SJCRH30 (cell line): ENCODE measurements around the gene ABHD8. TPM values are rescaled to one million over a fixed set of nuclear protein-coding genes. Genes with fewer than 3 reads are reported as not detected.
"Not testable (repeated sequence)": the region's sequence is repeated elsewhere in the genome, so short reads cannot be mapped to it uniquely, and the experiment has no call there.

Experiments used
- DNase-seq, 2 experiments: peaks; one replicate each; pipeline ENCODE4 v3.0.0-alpha.2; 2015 to 2020
- H3K27ac ChIP-seq: fragments of 250-450 bp; sonication (Bioruptor Pico); 2 replicates; pipeline ENCODE4 v1.5.1; 2020; ENCODE audit warnings: mild to moderate bottlenecking, moderate library complexity
- H3K27me3 ChIP-seq: fragments of 250-450 bp; sonication (Bioruptor Pico); 2 replicates; pipeline ENCODE4 v1.5.1; 2020; ENCODE audit warnings: mild to moderate bottlenecking, moderate library complexity
- H3K36me3 ChIP-seq: fragments of 250-450 bp; sonication (Bioruptor Pico); 2 replicates; pipeline ENCODE4 v1.5.1; 2020; ENCODE audit warnings: mild to moderate bottlenecking, moderate library complexity
- H3K4me1 ChIP-seq: fragments of 250-450 bp; sonication (Bioruptor Pico); 2 replicates; pipeline ENCODE4 v1.5.1; 2020; ENCODE audit warnings: mild to moderate bottlenecking, moderate library complexity
- H3K4me3 ChIP-seq: fragments of 250-450 bp; sonication (Bioruptor Pico); 2 replicates; pipeline ENCODE4 v1.5.1; 2020; ENCODE audit warnings: mild to moderate bottlenecking, moderate library complexity
- H3K9me3 ChIP-seq: fragments of 250-450 bp; sonication (Bioruptor Pico); replicated peaks from 2 replicates; pipeline ENCODE4 v1.5.1; 2020; ENCODE audit warnings: mild to moderate bottlenecking, moderate library complexity
- total RNA-seq: library from RNA; depleted of rRNA; stranded (reverse); fragments of >200 nt; shearing (Covaris generic); gene quantifications from 2 replicates; pipeline ENCODE4 v1.2.3, GENCODE V29; 2014

ABHD8 gene
- total RNA-seq, 1 experiment from 2014 or later: 26.4 TPM

GRCh38 chr19:17283504-17283996 is 19.7 kb downstream of the ABHD8 start:
- Histone ChIP-seq H3K27ac (no peak overlapping the region), H3K4me1 (no peaks in the 10 kb centered on the region), H3K27me3 (no peaks in the 10 kb centered on the region), H3K36me3 (peaks cover 5% of the 10 kb centered on the region; the same call in 1 of the 2 replicates), H3K9me3 (no peaks in the 10 kb centered on the region; the same call in 1 of the 2 replicates), H3K4me3 (no peak overlapping the region)
- DNase-seq: no peak

- no peak overlapping the region for H3K27ac ChIP-seq
- no peaks in the 10 kb centered on the region; the same call in 1 of the 2 replicates for H3K9me3 ChIP-seq
- no peaks in the 10 kb centered on the region for H3K27me3 ChIP-seq
- peak; percentile 90 to 91 for DNase-seq
- H3K36me3 ChIP-seq: peaks cover 11% of the 10 kb centered on the region
- no peaks in the 10 kb centered on the region for H3K4me1 ChIP-seq
- no peak overlapping the region for H3K4me3 ChIP-seq
These were observed 20.6 kb downstream of the ABHD8 start for GRCh38 chr19:17282488-17283125.

DNA sequence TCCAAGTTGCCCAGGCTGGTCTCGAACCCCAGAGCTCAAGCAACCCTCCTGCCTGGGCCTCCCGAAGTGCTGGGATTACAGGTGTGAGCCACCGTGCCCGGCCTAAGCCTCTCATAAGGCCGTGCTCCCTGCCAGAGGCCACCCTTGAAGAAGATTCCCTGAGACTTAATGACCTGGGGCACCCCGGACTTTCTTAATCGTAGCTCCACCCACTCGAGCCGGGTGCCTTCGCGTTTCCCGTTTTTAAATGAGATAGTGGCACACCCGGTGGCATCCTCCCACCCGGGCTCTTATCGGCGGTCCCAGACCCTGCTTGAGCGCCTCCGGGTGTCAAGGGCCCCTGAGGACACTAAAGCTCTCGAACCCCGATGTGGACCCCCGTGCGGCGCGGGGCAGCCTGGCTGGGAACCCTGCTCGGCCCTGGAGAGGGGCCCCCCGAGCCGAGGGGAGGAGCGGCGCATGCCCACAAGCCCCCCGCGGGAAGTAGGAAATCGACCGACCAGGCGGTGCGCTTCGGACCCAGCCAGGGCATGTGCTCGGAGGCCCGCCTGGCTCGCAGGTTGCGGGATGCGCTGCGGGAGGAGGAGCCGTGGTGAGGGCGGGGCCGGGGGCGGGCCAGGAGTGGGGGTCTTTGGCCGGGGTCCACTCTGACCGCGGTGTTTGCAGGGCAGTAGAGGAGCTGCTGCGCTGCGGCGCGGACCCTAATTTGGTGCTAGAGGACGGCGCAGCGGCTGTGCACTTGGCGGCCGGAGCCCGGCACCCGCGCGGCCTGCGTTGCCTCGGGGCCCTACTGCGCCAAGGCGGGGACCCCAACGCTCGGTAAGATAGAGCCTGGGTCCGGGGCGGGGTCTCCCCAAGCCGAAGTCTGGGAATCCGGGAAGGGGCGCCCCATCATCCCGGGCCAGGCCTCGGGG is 21.6 kb downstream of the ABHD8 start, which contains the start of gene ANKLE1:
TSS of gene ANKLE1 (plus strand) at position 511 of the 914 bp plus-strand sequence. CDS start at position 531, 20 bp downstream.
- Histone ChIP-seq H3K27me3 (no peaks in the 10 kb centered on the region), H3K36me3 (peaks cover 18% of the 10 kb centered on the region), H3K27ac (no peak within 1 kb of the TSS), H3K4me3 (no peak within 1 kb of the TSS), H3K4me1 (no peaks in the 10 kb centered on the region), H3K9me3 (no peaks in the 10 kb centered on the region; the same call in 1 of the 2 replicates)
- DNase-seq: no peak

GRCh38 chr19:17279436-17279835 is 23.8 kb downstream of the ABHD8 start:
- H3K27me3 ChIP-seq: no peaks in the 10 kb centered on the region
- no peak overlapping the region for H3K27ac ChIP-seq
- H3K4me1 ChIP-seq: no peaks in the 10 kb centered on the region
- no peaks in the 10 kb centered on the region for H3K9me3 ChIP-seq
- no peak for DNase-seq
- no peak overlapping the region for H3K4me3 ChIP-seq
- peaks cover 31% of the 10 kb centered on the region for H3K36me3 ChIP-seq

- DNase-seq: no peak
- H3K9me3 ChIP-seq: no peaks in the 10 kb centered on the region
- no peak overlapping the region for H3K27ac ChIP-seq
- H3K27me3 ChIP-seq: no peaks in the 10 kb centered on the region
- H3K4me3 ChIP-seq: no peak overlapping the region
- no peaks in the 10 kb centered on the region for H3K4me1 ChIP-seq
- H3K36me3 ChIP-seq: peaks cover 50% of the 10 kb centered on the region
These were observed 27.6 kb downstream of the ABHD8 start for GRCh38 chr19:17275441-17276175.

DNA sequence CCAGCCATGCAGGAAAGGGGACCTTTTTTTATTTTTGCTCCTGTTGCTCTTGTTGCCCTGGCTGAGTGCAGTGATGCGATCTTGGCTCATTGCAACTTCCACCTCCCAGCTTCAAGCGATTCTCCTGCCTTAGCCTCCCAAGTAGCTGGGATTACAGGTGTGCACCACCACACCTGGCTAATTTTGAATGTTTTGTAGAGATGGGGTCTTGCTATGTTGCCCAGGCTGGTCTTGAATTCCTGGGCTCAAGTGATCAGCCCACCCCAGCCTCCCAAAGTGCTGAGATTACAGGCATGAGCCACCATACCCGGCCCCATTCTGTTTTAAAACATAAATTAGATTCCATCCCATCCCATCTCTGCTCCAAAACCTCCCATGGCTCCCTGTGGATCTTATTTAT is 28.3 kb downstream of the ABHD8 start:
- not testable (repeated sequence) for H3K27ac ChIP-seq, H3K4me1 ChIP-seq, H3K4me3 ChIP-seq, H3K27me3 ChIP-seq, H3K9me3 ChIP-seq, DNase-seq
- H3K36me3 ChIP-seq: peaks cover 50% of the 10 kb centered on the region

- H3K4me1 ChIP-seq: no peaks in the 10 kb centered on the region
- no peak overlapping the region; the same call in 1 of the 2 replicates for H3K27ac ChIP-seq
- H3K27me3 ChIP-seq: no peaks in the 10 kb centered on the region
- H3K9me3 ChIP-seq: no peaks in the 10 kb centered on the region
- peaks cover 15% of the 10 kb centered on the region for H3K36me3 ChIP-seq
- no peak for DNase-seq
- H3K4me3 ChIP-seq: no peak overlapping the region
These were observed 34.5 kb downstream of the ABHD8 start for GRCh38 chr19:17268754-17269153.

DNA sequence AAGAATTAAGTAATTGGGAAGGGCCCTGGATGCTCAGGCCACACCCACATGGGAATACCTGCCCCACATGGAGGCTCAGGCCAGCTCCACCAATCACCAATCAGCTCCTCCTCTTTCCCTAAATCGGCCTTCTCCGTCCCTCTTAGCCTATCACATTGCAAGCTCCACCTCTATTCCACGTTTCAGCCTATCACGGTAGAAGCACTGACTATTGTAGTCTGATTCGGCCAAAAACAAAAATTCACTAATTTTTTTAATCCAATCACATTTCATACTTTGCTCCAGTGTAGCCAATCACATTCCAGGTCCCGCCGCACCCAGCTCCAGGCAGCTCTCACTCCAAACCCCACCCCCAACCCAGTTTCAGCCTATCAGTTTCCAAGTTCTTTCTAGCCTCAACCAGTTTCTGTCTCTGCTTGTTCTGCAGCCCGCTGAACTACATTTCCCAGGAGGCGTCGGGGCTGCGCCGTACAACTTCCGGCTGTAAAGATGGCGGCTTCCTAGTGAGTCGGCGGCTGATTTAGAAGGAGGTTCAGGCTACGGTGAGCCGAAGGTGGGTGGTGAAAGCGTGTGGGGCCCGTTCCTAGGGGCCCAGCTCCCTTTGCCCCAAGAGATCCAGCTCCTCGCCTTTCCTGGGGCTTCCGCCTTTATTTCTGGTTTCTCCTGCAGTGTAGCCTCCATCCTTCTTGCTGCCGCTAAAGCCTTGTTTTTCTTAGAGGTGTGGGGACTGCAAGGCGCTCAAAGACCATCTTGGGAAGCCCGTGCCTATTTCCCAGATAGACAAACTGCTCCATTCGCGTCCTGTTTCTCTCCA is 36.0 kb downstream of the ABHD8 start, which contains the start of gene BABAM1:
TSS of gene BABAM1 (plus strand) at position 469 of the 814 bp plus-strand sequence. CDS start 1,364 bp downstream, outside the sequence.
- Histone ChIP-seq H3K4me1 (no peaks in the 10 kb centered on the region), H3K36me3 (peaks cover 10% of the 10 kb centered on the region), H3K9me3 (no peaks in the 10 kb centered on the region), H3K4me3 (peak within 1 kb of the TSS; percentile 74), H3K27ac (peak within 1 kb of the TSS; percentile 49), H3K27me3 (no peaks in the 10 kb centered on the region)
- DNase-seq: peak; percentile 99 to 100

- Histone ChIP-seq H3K27ac (no peak overlapping the region), H3K4me3 (no peak overlapping the region), H3K4me1 (no peaks in the 10 kb centered on the region), H3K9me3 (no peaks in the 10 kb centered on the region), H3K36me3 (peaks cover 9% of the 10 kb centered on the region), H3K27me3 (no peaks in the 10 kb centered on the region)
- DNase-seq: no peak
These were observed 36.6 kb downstream of the ABHD8 start for GRCh38 chr19:17266589-17266974.

DNA sequence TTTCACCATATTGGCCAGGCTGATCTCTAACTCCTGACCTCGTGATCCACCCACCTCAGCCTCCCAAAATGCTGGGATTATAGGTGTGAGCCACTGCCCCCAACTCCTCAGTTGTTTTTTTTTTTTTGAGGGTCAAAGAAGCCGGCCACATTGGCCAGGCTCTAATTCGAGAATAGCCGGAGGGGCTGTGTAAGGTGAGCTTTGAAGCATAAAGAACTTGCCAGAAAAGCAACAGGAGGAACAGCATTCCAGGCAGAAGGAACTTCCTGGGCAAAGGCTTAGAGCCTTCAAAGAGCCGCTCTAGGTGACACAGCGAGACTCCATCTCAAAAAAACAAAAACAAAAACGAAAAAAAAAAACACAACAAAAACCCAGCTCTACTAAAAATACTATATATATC is 37.2 kb downstream of the ABHD8 start:
- peaks cover 4% of the 10 kb centered on the region for H3K36me3 ChIP-seq
- no peaks in the 10 kb centered on the region for H3K27me3 ChIP-seq
- no peaks in the 10 kb centered on the region for H3K9me3 ChIP-seq
- DNase-seq: no peak
- H3K27ac ChIP-seq: no peak overlapping the region
- H3K4me3 ChIP-seq: no peak overlapping the region
- H3K4me1 ChIP-seq: no peaks in the 10 kb centered on the region

- Histone ChIP-seq H3K27me3 (no peaks in the 10 kb centered on the region), H3K9me3 (peaks cover 7% of the 10 kb centered on the region), H3K4me3 (no peak within 1 kb of the TSS), H3K4me1 (no peaks in the 10 kb centered on the region), H3K27ac (no peak within 1 kb of the TSS), H3K36me3 (peaks cover 3% of the 10 kb centered on the region; the same call in 1 of the 2 replicates)
- DNase-seq: no peak
These were observed 38.6 kb downstream of the ABHD8 start, which contains the start of gene USHBP1 for GRCh38 chr19:17264641-17264979. Gene USHBP1 (minus strand): TSS chr19:17264745. CDS start chr19:17264299, 446 bp downstream.

DNA sequence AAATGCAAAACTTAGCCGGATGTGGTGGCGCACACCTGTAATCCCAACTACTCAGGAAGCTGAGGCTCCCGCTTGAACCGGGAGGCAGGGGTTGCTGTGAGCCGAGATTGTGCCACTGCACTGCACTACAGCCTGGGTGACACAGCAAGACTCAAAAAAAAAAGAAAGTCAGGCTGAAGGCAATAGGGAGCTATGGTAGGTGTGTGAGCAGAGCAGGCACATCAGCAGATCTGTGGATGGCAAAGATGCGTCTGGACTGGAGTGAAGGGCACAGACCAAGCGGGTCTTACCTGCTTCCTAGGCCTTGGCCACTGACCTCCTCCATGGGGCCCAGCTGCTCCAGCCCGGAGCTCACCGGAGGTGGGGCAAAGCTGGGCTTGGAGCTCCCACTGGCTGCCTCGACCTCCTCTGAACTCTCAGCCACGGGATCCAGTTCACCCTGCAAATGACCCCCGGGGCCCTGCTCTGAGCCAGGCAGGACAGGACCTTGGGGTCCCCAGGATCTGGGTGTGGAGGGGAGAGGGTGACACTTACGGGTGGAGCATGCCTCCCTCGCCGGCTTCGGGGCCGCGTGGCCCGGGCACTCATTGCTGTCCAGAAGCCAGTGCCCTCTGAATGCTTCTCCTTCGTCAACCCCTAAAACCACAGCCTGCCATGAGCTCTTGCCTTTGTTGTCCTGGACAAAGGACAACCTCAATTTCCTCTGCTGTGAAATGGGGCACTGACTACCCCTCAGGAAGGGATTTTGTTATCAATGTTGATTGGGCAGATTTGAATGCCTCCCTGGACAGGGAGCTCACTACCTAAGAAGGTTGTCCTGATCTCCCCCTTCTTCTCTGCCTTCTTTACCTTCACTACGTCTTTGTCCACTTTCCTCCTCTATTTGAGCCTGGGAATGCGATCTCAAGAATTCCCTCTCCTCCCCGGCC is 39.2 kb downstream of the ABHD8 start:
- no peaks in the 10 kb centered on the region for H3K4me1 ChIP-seq
- H3K36me3 ChIP-seq: no peaks in the 10 kb centered on the region
- H3K27me3 ChIP-seq: no peaks in the 10 kb centered on the region
- H3K27ac ChIP-seq: no peak overlapping the region
- no peak for DNase-seq
- peaks cover 13% of the 10 kb centered on the region for H3K9me3 ChIP-seq
- H3K4me3 ChIP-seq: no peak overlapping the region

GRCh38 chr19:17262557-17262956 is 40.7 kb downstream of the ABHD8 start:
- H3K4me1 ChIP-seq: no peaks in the 10 kb centered on the region
- H3K27ac ChIP-seq: no peak overlapping the region
- H3K36me3 ChIP-seq: no peaks in the 10 kb centered on the region
- peaks cover 16% of the 10 kb centered on the region for H3K9me3 ChIP-seq
- DNase-seq: no peak
- H3K4me3 ChIP-seq: no peak overlapping the region
- no peaks in the 10 kb centered on the region for H3K27me3 ChIP-seq
